Mesendoderm (in vitro differentiated cells): ENCODE results near the gene ST6GALNAC6. TPM values are rescaled to one million over a fixed set of nuclear protein-coding genes. Genes with fewer than 3 reads are reported as not detected.

ENCODE experiments used
- DNase-seq: peaks from one replicate; pipeline ENCODE4 v3.0.0; 2013
- H2AK5ac ChIP-seq: 2 replicates; pipeline ENCODE4 v1.6.1; 2013; ENCODE audit warnings: low read length, inconsistent platforms
- H2BK120ac ChIP-seq: 2 replicates; pipeline ENCODE4 v1.6.1; 2013; ENCODE audit warnings: low read depth, mild to moderate bottlenecking, low read length, moderate library complexity, mixed read lengths
- H2BK15ac ChIP-seq: replicated peaks from 2 replicates; pipeline ENCODE4 v1.6.1; 2013; ENCODE audit warnings: low read depth, mild to moderate bottlenecking, moderate library complexity
- H2BK5ac ChIP-seq: 2 replicates; pipeline ENCODE4 v1.6.1; 2013; ENCODE audit warnings: low read length, inconsistent platforms
- H3K18ac ChIP-seq: 2 replicates; pipeline ENCODE4 v1.6.1; 2013; ENCODE audit warnings: mild to moderate bottlenecking, low read length, mixed read lengths
- H3K23ac ChIP-seq: one replicate; pipeline ENCODE4 v1.6.1; 2013; ENCODE audit warnings: low read length
- H3K27ac ChIP-seq: 2 replicates; pipeline ENCODE4 v1.5.1; 2013; ENCODE audit warnings: low read depth, mild to moderate bottlenecking, inconsistent platforms, low read length, moderate library complexity
- H3K27me3 ChIP-seq: 2 replicates; pipeline ENCODE4 v1.6.1; 2013; ENCODE audit warnings: low read length, control low read depth, mild to moderate bottlenecking, inconsistent platforms; ENCODE audit not compliant: insufficient read depth, poor library complexity
- H3K36me3 ChIP-seq: 2 replicates; pipeline ENCODE4 v1.6.1; 2013; ENCODE audit warnings: low read length, inconsistent platforms; ENCODE audit not compliant: control insufficient read depth, insufficient read depth
- H3K4ac ChIP-seq: one replicate; pipeline ENCODE4 v1.6.1; 2013; ENCODE audit warnings: low read depth, mild to moderate bottlenecking, low read length, moderate library complexity
- H3K4me1 ChIP-seq: 2 replicates; pipeline ENCODE4 v1.6.1; 2013; ENCODE audit warnings: low read depth, low read length, inconsistent platforms; ENCODE audit not compliant: control insufficient read depth
- H3K4me2 ChIP-seq: 2 replicates; pipeline ENCODE4 v1.6.1; 2013; ENCODE audit warnings: low read length
- H3K4me3 ChIP-seq: 2 replicates; pipeline ENCODE4 v1.5.1; 2013; ENCODE audit warnings: mild to moderate bottlenecking, low read length
- H3K56ac ChIP-seq: one replicate; pipeline ENCODE4 v1.6.1; 2013; ENCODE audit warnings: low read length
- H3K79me1 ChIP-seq: 2 replicates; pipeline ENCODE4 v1.6.1; 2013; ENCODE audit warnings: low read length, inconsistent platforms
- H3K79me2 ChIP-seq: 2 replicates; pipeline ENCODE4 v1.6.1; 2013; ENCODE audit warnings: mild to moderate bottlenecking, low read length; ENCODE audit not compliant: control insufficient read depth, insufficient read depth
- H3K9ac ChIP-seq: 2 replicates; pipeline ENCODE4 v1.6.1; 2013; ENCODE audit warnings: low read length, inconsistent platforms
- H4K5ac ChIP-seq: one replicate; pipeline ENCODE4 v1.6.1; 2013; ENCODE audit warnings: low read length
- H4K8ac ChIP-seq: one replicate; pipeline ENCODE4 v1.6.1; 2013; ENCODE audit warnings: low read depth, mild to moderate bottlenecking, control low read depth, low read length, moderate library complexity
- whole genome bisulfite sequencing: extraction: QIAGEN DNeasy Blood & Tissue Kit; methylation state at CpG from one replicate; pipeline ENCODE4 v1.1.7; 2013; ENCODE audit warnings: low lambda C conversion rate, missing lambda C conversion rate; ENCODE audit not compliant: insufficient coverage; ENCODE audit errors: extremely low coverage; 5-methylcytosine and 5-hydroxymethylcytosine counted together
- polyA plus RNA-seq, 2 experiments: library from polyadenylated mRNA; stranded (reverse); fragments of 200-250 nt; gene quantifications; one replicate each; pipeline ENCODE4 v1.2.3, GENCODE V29; 2013

The ST6GALNAC6 gene, protein sequence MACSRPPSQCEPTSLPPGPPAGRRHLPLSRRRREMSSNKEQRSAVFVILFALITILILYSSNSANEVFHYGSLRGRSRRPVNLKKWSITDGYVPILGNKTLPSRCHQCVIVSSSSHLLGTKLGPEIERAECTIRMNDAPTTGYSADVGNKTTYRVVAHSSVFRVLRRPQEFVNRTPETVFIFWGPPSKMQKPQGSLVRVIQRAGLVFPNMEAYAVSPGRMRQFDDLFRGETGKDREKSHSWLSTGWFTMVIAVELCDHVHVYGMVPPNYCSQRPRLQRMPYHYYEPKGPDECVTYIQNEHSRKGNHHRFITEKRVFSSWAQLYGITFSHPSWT
- polyA plus RNA-seq (2013, experiment 1 of 2), result 11.0 TPM
- 11.5 TPM for polyA plus RNA-seq (2013, experiment 2 of 2)

DNA sequence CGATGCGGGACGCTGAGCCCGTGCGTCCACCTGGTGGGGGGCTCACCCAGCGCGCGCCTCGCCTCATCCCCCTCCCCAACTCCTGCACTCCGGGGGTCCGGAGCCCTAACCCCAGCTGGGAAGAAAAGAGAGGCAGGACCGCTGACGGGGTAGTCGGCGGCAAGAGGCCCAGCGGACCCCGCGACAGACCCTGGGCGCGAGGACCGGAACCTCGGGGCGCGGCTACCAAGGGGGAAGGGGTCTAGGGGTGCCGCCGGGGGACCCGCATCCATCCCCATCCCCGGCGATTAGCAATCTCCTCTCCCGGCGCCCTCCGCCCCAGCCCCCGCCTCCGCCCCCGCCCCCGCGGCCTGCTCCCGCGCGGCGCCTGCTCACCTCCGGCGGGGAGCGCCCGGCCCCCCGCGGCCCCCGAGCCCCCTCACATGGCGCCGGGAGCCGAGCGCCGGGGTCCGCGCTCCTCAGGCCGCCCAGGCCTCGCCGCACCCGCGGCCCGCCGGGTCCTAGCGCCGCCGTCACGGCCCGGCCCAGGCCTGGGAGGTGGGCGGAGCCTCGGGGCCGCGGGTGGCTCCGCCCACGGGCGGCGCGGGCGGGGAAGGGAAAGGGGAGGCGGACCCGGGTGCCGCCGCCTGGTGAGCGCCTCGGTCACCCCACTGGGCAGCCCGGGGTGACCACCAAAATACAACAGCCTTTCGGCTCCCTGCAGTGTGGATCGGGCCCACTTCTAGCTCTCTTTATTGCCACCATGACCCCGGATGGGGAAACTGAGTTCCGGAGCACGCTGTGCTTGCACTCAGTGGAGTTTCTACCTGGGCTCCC is at the start of gene ST6GALNAC6:
ST6GALNAC6 (minus strand) TSS at position 476 of the 816 bp plus-strand sequence. CDS start 1,622 bp downstream, outside the sequence.
- peak within 1 kb of the TSS; percentile 71 for H3K4me3 ChIP-seq
- no peaks in the 10 kb centered on the region for H3K79me2 ChIP-seq
- H3K27me3 ChIP-seq, result no peaks in the 10 kb centered on the region
- no peak within 1 kb of the TSS for H2BK15ac ChIP-seq
- H3K4me2 ChIP-seq, result peak within 1 kb of the TSS; percentile 80
- DNase-seq, result peak; percentile 68
- H2AK5ac ChIP-seq, result no peak within 1 kb of the TSS
- peak within 1 kb of the TSS; percentile 81 for H3K56ac ChIP-seq
- H3K9ac ChIP-seq, result peak within 1 kb of the TSS; percentile 82
- no peak within 1 kb of the TSS for H4K5ac ChIP-seq
- no peaks in the 10 kb centered on the region for H3K36me3 ChIP-seq
- no peak within 1 kb of the TSS for H3K23ac ChIP-seq
- peak within 1 kb of the TSS; percentile 77 for H4K8ac ChIP-seq
- peak within 1 kb of the TSS; percentile 64 for H3K18ac ChIP-seq
- H2BK5ac ChIP-seq, result no peak within 1 kb of the TSS
- no CpG with 5 or more reads among the region's 89 CpGs for WGBS
- H3K27ac ChIP-seq, result no peak within 1 kb of the TSS
- peaks cover 6% of the 10 kb centered on the region for H3K4me1 ChIP-seq
- H3K4ac ChIP-seq, result no peak within 1 kb of the TSS
- no peaks in the 10 kb centered on the region for H3K79me1 ChIP-seq
- H2BK120ac ChIP-seq, result peak within 1 kb of the TSS; percentile 39

DNA sequence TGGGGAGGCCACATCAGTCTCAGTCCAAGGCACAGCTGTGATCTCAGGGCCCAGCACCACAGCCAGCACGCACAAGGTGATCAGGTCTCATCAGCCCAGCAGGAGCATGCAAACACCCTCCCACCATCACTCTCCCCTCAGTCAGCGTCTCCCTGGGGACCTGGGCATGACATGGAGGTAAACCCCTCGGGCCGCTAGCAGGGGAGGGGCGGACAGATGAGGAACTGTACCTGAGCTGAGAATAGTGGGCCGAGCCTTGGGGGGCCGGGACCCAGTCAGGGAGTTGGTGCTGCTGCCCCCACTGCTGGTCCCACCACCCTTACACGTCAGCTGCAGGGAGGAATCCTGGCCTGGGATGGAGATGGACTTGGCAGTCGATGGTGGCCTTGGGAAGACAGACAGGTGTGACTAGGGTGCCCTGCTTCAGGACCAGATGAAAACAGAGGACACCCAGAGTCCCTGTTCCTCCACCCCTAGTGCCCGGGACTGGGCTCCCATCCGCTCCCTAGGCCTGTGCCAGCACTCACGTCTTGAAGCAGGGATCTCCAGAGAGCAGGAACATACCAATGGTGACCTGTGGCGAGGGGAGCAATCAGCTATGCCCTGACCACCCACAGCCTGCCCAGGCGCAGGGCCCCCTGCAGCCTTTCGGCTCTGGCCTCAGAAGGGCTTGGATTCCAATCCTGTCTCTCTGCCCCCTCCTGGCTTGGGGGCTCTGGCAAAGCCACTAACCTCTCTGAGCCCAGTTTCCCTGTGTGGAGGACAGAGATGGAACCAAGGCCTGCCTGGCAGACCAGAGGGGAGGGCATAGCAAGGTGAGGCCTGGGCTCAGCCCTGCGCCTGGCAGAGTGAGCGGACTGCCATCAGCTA is 48.7 kb upstream of the ST6GALNAC6 start:
- Histone ChIP-seq H3K27me3 (no peaks in the 10 kb centered on the region), H3K4ac (no peak overlapping the region), H3K27ac (no peak overlapping the region), H4K8ac (no peak overlapping the region), H3K79me2 (no peaks in the 10 kb centered on the region), H3K9ac (no peak overlapping the region), H3K4me3 (no peak overlapping the region), H3K36me3 (no peaks in the 10 kb centered on the region), H2AK5ac (no peak overlapping the region), H2BK5ac (no peak overlapping the region), H2BK120ac (no peak overlapping the region), H3K4me2 (no peak overlapping the region), H4K5ac (no peak overlapping the region), H3K23ac (no peak overlapping the region), H2BK15ac (no peak overlapping the region), H3K56ac (no peak overlapping the region), H3K4me1 (no peaks in the 10 kb centered on the region), H3K79me1 (peaks cover 3% of the 10 kb centered on the region), H3K18ac (no peak overlapping the region)
- no peak for DNase-seq
- WGBS, result no CpG with 5 or more reads among the region's 17 CpGs

DNA sequence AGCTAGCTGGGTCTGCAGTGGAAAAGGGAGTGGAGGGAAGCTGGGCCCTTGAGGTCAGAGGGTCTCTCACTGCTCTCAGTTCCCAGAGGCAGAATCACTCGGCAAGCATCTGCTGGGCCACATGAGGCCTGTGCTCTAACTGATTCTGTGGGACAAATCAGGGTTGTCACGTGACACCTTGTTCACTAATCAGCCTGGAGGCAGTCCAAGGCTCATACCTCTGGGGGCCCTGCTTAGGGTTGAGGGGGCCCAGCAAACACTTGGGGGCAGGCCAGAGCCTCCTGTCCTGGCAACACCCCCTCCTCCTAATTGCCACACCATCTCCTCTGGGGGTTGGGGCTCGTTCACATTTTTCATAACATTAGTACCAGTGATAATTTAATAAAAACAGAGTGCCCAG is 47.3 kb upstream of the ST6GALNAC6 start:
- no peak overlapping the region for H3K27ac ChIP-seq
- H2AK5ac ChIP-seq, result no peak overlapping the region
- H3K9ac ChIP-seq, result no peak overlapping the region
- no peaks in the 10 kb centered on the region for H3K79me2 ChIP-seq
- H3K4me3 ChIP-seq, result no peak overlapping the region
- no peak overlapping the region for H3K4ac ChIP-seq
- no peak overlapping the region for H2BK120ac ChIP-seq
- no peak overlapping the region for H3K23ac ChIP-seq
- no CpG with 5 or more reads among the region's 3 CpGs for WGBS
- no peak overlapping the region for H4K8ac ChIP-seq
- no peaks in the 10 kb centered on the region for H3K4me1 ChIP-seq
- no peak overlapping the region for H2BK15ac ChIP-seq
- H3K27me3 ChIP-seq, result no peaks in the 10 kb centered on the region
- H3K36me3 ChIP-seq, result peaks cover 2% of the 10 kb centered on the region
- no peak for DNase-seq
- no peak overlapping the region for H3K56ac ChIP-seq
- H3K79me1 ChIP-seq, result peaks cover 2% of the 10 kb centered on the region
- H2BK5ac ChIP-seq, result no peak overlapping the region
- H3K4me2 ChIP-seq, result no peak overlapping the region
- no peak overlapping the region for H3K18ac ChIP-seq
- no peak overlapping the region for H4K5ac ChIP-seq

DNA sequence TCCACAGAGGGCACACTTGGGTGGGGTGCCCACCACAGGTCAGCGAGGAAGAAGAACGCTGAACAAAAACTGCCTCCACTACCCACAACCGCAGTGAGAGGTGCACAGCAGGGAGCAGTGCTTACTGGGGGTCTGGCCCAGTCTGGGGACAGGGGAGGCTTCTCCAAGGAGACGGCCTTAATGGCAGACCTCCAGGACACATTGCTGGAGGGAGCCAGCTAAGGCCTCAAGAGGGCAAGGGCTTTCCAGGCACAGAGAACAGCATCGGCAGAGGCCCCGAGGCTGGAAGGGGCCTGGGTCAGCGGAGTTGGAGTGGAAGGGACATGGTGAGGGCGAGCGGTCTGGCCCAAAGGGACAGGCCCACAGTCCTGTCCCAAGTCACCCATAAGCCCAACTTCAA is 46.5 kb upstream of the ST6GALNAC6 start:
- Histone ChIP-seq H3K79me2 (no peaks in the 10 kb centered on the region), H3K23ac (no peak overlapping the region), H3K4me3 (no peak overlapping the region), H3K56ac (no peak overlapping the region), H3K4ac (no peak overlapping the region), H2AK5ac (no peak overlapping the region), H3K4me1 (no peaks in the 10 kb centered on the region), H3K9ac (no peak overlapping the region), H2BK5ac (no peak overlapping the region), H3K27me3 (no peaks in the 10 kb centered on the region), H2BK120ac (no peak overlapping the region), H2BK15ac (no peak overlapping the region), H3K79me1 (no peaks in the 10 kb centered on the region), H4K8ac (no peak overlapping the region), H4K5ac (no peak overlapping the region), H3K4me2 (no peak overlapping the region), H3K27ac (no peak overlapping the region), H3K36me3 (peaks cover 2% of the 10 kb centered on the region), H3K18ac (no peak overlapping the region)
- no peak for DNase-seq
- WGBS, result no CpG with 5 or more reads among the region's 9 CpGs

DNA sequence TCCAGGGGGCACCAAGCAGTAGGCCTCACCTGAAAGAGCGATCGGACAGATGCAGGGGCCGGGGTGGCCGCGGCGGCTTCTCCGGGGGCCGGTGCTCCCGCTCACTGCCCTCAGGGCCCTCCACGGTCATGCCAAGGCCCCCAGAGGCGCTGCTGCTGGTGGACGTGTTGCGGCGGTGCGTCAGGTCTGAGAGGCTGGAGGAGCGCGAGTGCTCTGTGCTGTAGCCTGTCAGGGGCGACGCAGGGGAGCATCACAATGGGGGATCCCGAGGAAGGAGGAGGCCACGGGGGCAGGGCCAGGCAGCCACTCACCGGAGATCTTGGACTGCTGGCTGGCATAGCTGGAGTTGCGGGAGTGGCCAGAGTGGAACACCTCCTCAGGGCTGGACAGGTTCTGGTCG is 45.9 kb upstream of the ST6GALNAC6 start:
- no peak overlapping the region for H2BK5ac ChIP-seq
- H3K4me3 ChIP-seq, result no peak overlapping the region
- no peak overlapping the region for H2BK15ac ChIP-seq
- H3K79me1 ChIP-seq, result no peaks in the 10 kb centered on the region
- H4K5ac ChIP-seq, result no peak overlapping the region
- no peaks in the 10 kb centered on the region for H3K79me2 ChIP-seq
- WGBS, result no CpG with 5 or more reads among the region's 24 CpGs
- H3K9ac ChIP-seq, result no peak overlapping the region
- H3K36me3 ChIP-seq, result peaks cover 2% of the 10 kb centered on the region
- no peak for DNase-seq
- no peak overlapping the region for H3K4ac ChIP-seq
- H3K4me1 ChIP-seq, result no peaks in the 10 kb centered on the region
- no peak overlapping the region for H3K4me2 ChIP-seq
- H4K8ac ChIP-seq, result no peak overlapping the region
- H3K23ac ChIP-seq, result no peak overlapping the region
- no peak overlapping the region for H2AK5ac ChIP-seq
- H3K18ac ChIP-seq, result no peak overlapping the region
- H3K27ac ChIP-seq, result no peak overlapping the region
- no peaks in the 10 kb centered on the region for H3K27me3 ChIP-seq
- no peak overlapping the region for H3K56ac ChIP-seq
- H2BK120ac ChIP-seq, result no peak overlapping the region
